ENCODE results near the gene LIN54. TPM values are rescaled to one million over a fixed set of nuclear protein-coding genes. Genes with fewer than 3 reads are reported as not detected.
"Not testable (repeated sequence)": the region's sequence is repeated elsewhere in the genome, so short reads cannot be mapped to it uniquely, and the experiment has no call there.

The LIN54 gene
- total and polyA plus RNA-seq, 4 donors, result 2.0 to 17.1 (median 5.2) TPM

DNA sequence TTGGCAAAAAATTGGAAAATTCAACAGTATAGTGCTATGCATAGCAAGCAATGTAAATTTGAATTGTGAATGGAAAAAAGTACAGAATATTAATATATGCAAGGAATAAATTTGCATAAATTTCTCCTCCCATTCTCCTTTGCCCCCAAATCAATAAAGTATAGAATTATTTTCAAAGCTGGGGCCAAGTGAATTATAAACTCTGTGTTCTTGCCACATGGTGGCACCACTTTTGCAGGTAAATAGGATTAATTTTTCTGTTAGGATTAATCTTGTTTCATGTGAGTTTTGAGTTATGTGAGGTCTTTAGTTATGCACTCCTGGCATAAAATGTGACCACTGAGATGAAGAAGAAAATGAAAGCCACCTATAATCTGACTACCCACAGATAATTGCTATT is 44.3 kb upstream of the LIN54 start:
- H3K27me3 ChIP-seq (ENCODE audit: control insufficient read depth in 4 of 4, insufficient read depth in 4 of 4, low read length in 3 of 4), result no peaks in the 10 kb centered on the region
- no peaks in the 10 kb centered on the region for H3K9me3 ChIP-seq (ENCODE audit: control insufficient read depth in 4 of 4, low read length in 3 of 4)
- H3K4me3 ChIP-seq (ENCODE audit: low read depth in 1 of 3, low read length in 3 of 3), result no peak overlapping the region
- no peaks in the 10 kb centered on the region for H3K4me1 ChIP-seq (ENCODE audit: control insufficient read depth in 4 of 4, insufficient read depth in 4 of 4, low read length in 3 of 4)
- peaks cover 5 to 37% (median 28%) of the 10 kb centered on the region in 4 donors for H3K36me3 ChIP-seq (ENCODE audit: control insufficient read depth in 4 of 4, insufficient read depth in 3 of 4, low read depth in 1 of 4, low read length in 3 of 4)
- peak in 1 of 2 donors; percentile 47 for TF ChIP-seq RAD21 (IDR thresholded peaks at IDR 0.05)
- no peak for TF ChIP-seq TAF1 (conservative IDR thresholded peaks at IDR 0.05)
- no peak for DNase-seq (ENCODE audit: low spot score)
- no peak overlapping the region for H3K27ac ChIP-seq (ENCODE audit: low read depth in 1 of 2, low read length in 2 of 2)
- no peak overlapping the region for H3K9ac ChIP-seq (ENCODE audit: low read depth in 1 of 2, low read length in 2 of 2)

DNA sequence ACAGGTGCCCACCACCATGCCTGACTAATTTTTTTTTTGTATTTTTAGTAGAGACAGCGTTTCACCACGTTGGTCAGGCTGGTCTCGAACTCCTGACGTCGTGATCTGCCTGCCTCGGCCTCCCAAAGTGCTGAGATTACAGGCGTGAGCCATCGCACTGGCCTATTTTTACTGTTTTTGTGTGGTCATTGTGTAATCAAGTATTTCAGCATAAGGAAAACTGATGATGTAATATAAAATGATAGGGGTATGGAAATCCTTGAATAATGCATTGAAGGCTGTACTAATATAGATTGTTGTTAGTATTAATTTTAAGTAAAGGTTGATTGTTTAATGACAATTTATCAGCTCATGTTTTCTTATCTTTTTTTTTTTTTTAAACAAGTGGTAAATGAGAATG is 38.2 kb upstream of the LIN54 start:
- H3K9me3 ChIP-seq (ENCODE audit: control insufficient read depth in 4 of 4, low read length in 3 of 4); DNase-seq (ENCODE audit: low spot score); H3K9ac ChIP-seq (ENCODE audit: low read depth in 1 of 2, low read length in 2 of 2); H3K4me1 ChIP-seq (ENCODE audit: control insufficient read depth in 4 of 4, insufficient read depth in 4 of 4, low read length in 3 of 4); H3K27ac ChIP-seq (ENCODE audit: low read depth in 1 of 2, low read length in 2 of 2); H3K27me3 ChIP-seq (ENCODE audit: control insufficient read depth in 4 of 4, insufficient read depth in 4 of 4, low read length in 3 of 4); H3K4me3 ChIP-seq (ENCODE audit: low read depth in 1 of 3, low read length in 3 of 3): not testable (repeated sequence)
- H3K36me3 ChIP-seq (ENCODE audit: control insufficient read depth in 4 of 4, insufficient read depth in 3 of 4, low read depth in 1 of 4, low read length in 3 of 4), result peaks cover 5 to 27% (median 12%) of the 10 kb centered on the region in 4 donors
- WGBS, result 94% methylated on average over 8 of the region's 8 CpGs

GRCh38 chr4:83046693-83047473 is 36.3 kb upstream of the LIN54 start:
- H3K27me3 ChIP-seq (ENCODE audit: control insufficient read depth in 4 of 4, insufficient read depth in 4 of 4, low read length in 3 of 4), result no peaks in the 10 kb centered on the region
- TF ChIP-seq, protein P1, sequence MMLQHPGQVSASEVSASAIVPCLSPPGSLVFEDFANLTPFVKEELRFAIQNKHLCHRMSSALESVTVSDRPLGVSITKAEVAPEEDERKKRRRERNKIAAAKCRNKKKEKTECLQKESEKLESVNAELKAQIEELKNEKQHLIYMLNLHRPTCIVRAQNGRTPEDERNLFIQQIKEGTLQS (IDR thresholded peaks at IDR 0.05), result no peak
- no peak for TF ChIP-seq TAF1 (conservative IDR thresholded peaks at IDR 0.05)
- no peak for TF ChIP-seq FOXA2 (IDR thresholded peaks at IDR 0.05)
- no peak for TF ChIP-seq HNF4A (conservative IDR thresholded peaks at IDR 0.05)

DNA sequence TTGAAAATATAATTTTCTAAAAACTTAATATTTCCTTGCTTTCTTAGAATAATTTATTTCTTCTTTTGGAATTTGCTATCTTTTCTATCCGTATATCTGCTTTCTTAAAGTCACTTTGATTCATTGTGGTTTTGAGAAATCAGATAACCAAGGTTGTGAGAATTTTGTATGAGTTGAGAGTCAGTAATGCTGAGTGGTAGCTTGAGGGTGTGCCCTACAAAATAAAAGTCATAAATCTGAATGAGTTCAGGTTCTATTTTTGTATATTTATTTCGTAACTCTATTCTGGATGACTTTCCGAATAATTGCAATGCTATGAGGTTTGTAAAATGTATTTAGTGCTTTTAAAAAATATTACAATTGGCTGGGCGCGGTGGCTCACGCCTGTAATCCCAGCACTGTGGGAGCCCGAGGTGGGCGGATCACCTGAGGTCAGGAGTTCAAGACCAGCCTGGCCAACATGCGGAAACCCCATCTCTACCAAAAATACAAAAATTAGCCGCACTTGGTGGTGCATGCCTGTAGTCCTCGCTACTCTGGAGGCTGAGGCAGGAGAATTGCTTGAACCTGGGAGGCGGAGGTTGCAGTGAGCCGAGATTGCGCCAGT is 33.3 kb upstream of the LIN54 start:
- H3K4me1 ChIP-seq (ENCODE audit: control insufficient read depth in 4 of 4, insufficient read depth in 4 of 4, low read length in 3 of 4), result no peaks in the 10 kb centered on the region
- no peak overlapping the region for H3K9ac ChIP-seq (ENCODE audit: low read depth in 1 of 2, low read length in 2 of 2)
- H3K4me3 ChIP-seq (ENCODE audit: low read depth in 1 of 3, low read length in 3 of 3), result no peak overlapping the region
- 95% methylated on average over 14 of the region's 14 CpGs for WGBS
- no peaks in the 10 kb centered on the region for H3K36me3 ChIP-seq (ENCODE audit: control insufficient read depth in 4 of 4, insufficient read depth in 3 of 4, low read depth in 1 of 4, low read length in 3 of 4)
- no peaks in the 10 kb centered on the region for H3K27me3 ChIP-seq (ENCODE audit: control insufficient read depth in 4 of 4, insufficient read depth in 4 of 4, low read length in 3 of 4)
- no peaks in the 10 kb centered on the region for H3K9me3 ChIP-seq (ENCODE audit: control insufficient read depth in 4 of 4, low read length in 3 of 4)
- no peak overlapping the region for H3K27ac ChIP-seq (ENCODE audit: low read depth in 1 of 2, low read length in 2 of 2)
- DNase-seq (ENCODE audit: low spot score), result no peak
- TF ChIP-seq GABPA (IDR thresholded peaks at IDR 0.05 in 1 of 2, conservative IDR thresholded peaks at IDR 0.05 in 1 of 2) (no peak), ZBTB33 (IDR thresholded peaks at IDR 0.05) (no peak), HNF4G (IDR thresholded peaks at IDR 0.05) (no peak), TAF1 (conservative IDR thresholded peaks at IDR 0.05) (no peak), MAX (IDR thresholded peaks at IDR 0.05) (no peak), EGR1 (IDR thresholded peaks at IDR 0.05; ENCODE audit: low read depth in 2 of 2) (no peak), JUND (IDR thresholded peaks at IDR 0.05) (no peak), FOXA2 (IDR thresholded peaks at IDR 0.05) (no peak), RAD21 (IDR thresholded peaks at IDR 0.05) (no peak), HNF4A (conservative IDR thresholded peaks at IDR 0.05) (no peak), SP1 (IDR thresholded peaks at IDR 0.05) (no peak), NR2F2 (IDR thresholded peaks at IDR 0.05) (no peak), RXRA (IDR thresholded peaks at IDR 0.05) (no peak), FOXA1 (IDR thresholded peaks at IDR 0.05) (no peak)
- TF ChIP-seq, protein P2, sequence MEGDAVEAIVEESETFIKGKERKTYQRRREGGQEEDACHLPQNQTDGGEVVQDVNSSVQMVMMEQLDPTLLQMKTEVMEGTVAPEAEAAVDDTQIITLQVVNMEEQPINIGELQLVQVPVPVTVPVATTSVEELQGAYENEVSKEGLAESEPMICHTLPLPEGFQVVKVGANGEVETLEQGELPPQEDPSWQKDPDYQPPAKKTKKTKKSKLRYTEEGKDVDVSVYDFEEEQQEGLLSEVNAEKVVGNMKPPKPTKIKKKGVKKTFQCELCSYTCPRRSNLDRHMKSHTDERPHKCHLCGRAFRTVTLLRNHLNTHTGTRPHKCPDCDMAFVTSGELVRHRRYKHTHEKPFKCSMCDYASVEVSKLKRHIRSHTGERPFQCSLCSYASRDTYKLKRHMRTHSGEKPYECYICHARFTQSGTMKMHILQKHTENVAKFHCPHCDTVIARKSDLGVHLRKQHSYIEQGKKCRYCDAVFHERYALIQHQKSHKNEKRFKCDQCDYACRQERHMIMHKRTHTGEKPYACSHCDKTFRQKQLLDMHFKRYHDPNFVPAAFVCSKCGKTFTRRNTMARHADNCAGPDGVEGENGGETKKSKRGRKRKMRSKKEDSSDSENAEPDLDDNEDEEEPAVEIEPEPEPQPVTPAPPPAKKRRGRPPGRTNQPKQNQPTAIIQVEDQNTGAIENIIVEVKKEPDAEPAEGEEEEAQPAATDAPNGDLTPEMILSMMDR (IDR thresholded peaks at IDR 0.05; ENCODE audit: low read depth, low read length, missing input control), result no peak
- TF ChIP-seq, protein P1 (IDR thresholded peaks at IDR 0.05), result no peak

More at GRCh38 chr4:83046693-83047473, 36.3 kb upstream of the LIN54 start:
- DNase-seq (ENCODE audit: low spot score), result no peak
- WGBS, result 86% methylated on average over 8 of the region's 8 CpGs
- H3K4me3 ChIP-seq (ENCODE audit: low read depth in 1 of 3, low read length in 3 of 3), result no peak overlapping the region
- no peak overlapping the region for H3K9ac ChIP-seq (ENCODE audit: low read depth in 1 of 2, low read length in 2 of 2)
- no peaks in the 10 kb centered on the region for H3K9me3 ChIP-seq (ENCODE audit: control insufficient read depth in 4 of 4, low read length in 3 of 4)
- no peaks in the 10 kb centered on the region for H3K4me1 ChIP-seq (ENCODE audit: control insufficient read depth in 4 of 4, insufficient read depth in 4 of 4, low read length in 3 of 4)
- no peak overlapping the region for H3K27ac ChIP-seq (ENCODE audit: low read depth in 1 of 2, low read length in 2 of 2)
- H3K36me3 ChIP-seq (ENCODE audit: control insufficient read depth in 4 of 4, insufficient read depth in 3 of 4, low read depth in 1 of 4, low read length in 3 of 4), result peaks cover 4 to 16% (median 6%) of the 10 kb centered on the region in 4 donors
